GM04504 (cell line): Measurements from ENCODE around the gene NCDN.

Experiments used
- DNase-seq: peaks from one replicate; pipeline ENCODE4 v3.0.0-alpha.2; 2012; ENCODE audit warnings: low read depth

NCDN gene

DNA sequence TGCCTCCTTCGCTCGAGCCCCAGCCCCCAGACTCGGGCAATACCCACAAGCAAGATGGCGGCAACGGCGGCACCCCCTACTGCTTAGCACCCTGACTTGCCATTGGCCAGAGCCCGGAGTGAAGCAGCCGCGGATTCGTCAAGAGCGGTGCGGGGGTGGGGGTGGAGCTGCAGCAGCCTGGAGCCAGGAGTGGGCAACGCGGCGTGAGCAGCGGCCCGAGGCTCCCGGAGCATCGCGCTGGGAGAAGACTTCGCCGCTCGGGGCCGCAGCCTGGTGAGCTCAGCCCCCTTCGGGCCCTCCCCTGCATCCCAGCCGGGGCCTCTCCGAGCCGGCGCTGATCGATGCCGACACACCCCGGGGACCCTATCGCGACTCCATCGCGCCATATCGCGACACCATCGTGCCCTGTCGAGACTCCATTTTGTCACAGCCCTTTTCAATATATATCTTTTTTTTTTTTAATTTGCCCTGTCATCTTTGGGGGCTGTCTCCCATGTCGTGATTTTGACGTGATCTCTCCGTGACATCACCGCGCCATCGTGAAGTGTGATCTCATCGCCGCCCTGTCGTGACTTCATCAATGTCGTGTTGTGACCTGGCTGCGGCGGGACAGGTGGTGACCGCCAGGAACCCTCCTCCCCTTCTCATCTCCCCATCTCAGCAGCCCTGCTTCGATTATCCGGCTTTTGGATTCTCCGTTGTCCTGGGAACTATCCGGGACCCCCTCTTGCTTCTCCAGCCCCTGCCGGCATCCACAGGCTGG, at the start of gene NCDN:
NCDN (plus strand) TSS at position 189 of the 763 bp plus-strand sequence; CDS start at position 581, 392 bp downstream.
- peak; percentile 93 for DNase-seq

DNA sequence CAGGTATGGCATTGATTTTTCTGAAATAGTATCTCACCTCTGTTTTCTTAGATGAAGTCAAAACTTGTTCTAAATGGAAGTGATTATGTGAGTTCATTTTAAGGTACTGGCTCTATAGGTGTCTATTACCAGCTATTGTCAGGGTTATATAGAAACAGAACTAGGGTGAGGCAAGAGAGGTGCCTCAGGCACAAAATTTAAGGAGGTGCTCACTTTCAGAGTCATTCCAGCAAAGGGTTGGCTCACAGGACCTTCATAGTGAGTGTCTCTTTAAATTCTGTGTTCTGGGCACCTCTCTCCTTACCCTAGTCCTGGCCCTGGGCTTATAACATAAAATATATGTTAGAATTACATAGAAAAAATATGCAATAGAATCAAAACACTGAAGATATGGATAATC, 49.7 kb upstream of the NCDN start:
- no peak for DNase-seq

DNA sequence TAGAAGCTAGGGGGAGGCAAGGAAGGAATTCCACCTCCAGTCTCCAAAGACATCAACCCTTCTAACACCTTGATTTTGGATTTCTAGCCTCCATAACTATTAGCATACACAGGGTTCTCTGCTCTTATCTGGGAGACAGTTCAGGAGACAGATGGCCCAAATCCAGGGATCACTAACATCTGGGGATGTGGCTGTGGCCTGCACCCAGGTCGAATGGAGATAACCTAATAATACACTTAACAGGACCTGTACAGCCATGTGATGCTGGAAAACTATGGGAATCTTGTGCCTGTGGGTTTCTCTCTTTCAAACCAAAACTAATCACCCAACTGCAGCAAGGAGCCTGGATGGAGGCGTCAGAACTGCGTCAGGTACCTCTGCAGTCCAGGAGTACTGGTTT, 48.0 kb upstream of the NCDN start:
- DNase-seq: no peak

DNA sequence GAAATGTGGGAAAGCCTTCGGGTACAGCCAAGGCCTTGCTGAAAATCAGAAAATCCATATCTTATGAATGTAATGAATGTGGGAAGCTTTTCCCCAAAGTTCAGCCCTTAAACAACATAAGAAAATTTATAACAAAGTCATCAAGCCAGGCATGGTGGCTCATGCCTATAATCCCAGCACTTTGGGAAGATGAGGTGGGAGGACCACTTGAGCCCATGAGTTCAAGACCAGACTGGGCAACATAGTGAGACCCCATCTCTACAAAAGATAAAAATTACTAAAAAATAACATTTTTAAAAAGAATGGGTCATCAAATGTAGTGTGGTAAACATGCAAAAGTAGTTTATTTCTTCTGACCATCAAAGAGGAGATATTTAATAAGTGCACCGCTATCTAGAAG, 46.3 kb upstream of the NCDN start:
- no peak for DNase-seq

DNA sequence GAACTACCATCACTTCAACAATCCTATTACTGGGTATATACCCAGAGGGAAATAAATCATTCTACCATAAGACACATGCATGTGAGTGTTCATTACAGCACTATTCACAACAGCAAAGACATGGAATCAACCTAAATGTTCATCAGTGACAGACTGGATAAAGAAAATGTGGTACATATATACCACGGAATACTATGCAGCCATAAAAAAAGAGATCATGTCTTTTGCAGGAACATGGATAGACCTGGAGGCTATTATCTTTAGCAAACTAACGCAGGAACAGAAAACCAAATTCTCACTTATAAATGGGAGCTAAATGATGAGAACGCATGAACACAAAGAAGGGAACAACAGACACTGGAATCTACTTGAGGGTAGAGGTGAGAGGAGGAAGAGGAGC, 39.4 kb upstream of the NCDN start:
- DNase-seq: no peak

DNA sequence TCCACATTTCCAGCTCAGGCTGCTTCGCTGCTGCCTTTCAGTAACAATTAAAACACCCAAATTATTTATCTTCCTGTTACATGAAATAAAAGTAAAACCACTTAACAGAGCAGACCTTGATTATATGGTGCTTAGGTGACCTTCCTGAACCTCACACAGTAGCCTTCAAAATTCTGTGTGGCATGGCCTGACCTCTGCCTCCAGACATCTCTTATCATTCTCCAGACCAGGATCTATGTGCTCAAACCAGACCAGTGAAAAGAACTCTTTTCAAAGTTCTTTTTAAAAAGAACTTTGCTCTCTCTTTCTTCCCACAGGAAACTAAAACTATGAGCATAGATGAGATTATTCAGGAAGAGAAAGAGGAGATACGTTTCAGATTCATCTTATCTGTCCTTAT, 38.2 kb upstream of the NCDN start:
- no peak for DNase-seq

GRCh38 chr1:35524106-35524505, 33.5 kb upstream of the NCDN start:
- no peak for DNase-seq

- no peak for DNase-seq
Observed at GRCh38 chr1:35530168-35530567, 27.4 kb upstream of the NCDN start.

DNA sequence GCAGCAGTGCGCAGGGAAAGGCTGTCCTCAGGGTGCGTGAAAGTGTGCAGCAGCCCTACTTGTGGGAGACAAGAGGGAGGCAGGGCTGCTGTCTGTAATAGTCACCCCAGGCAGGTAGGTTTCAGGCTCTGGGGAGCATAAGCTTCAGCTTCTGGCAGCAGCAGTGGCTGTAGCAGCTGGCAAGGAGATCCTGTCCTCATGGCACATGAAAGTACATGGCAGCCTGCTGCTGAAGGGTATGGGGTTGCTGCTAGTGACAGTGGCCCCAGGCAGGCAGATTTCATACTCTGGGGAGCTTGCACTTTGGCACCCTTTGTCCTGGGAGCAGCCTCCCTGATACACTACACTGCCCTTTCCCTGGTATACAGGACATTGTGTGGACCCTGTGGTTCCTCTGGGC, 26.7 kb upstream of the NCDN start:
- DNase-seq: no peak

GRCh38 chr1:35531368-35531767, 26.2 kb upstream of the NCDN start:
- DNase-seq: no peak

- DNase-seq: no peak
Observed at GRCh38 chr1:35532497-35533223, 24.9 kb upstream of the NCDN start.

GRCh38 chr1:35533586-35533985, 24.0 kb upstream of the NCDN start:
- DNase-seq: no peak

GRCh38 chr1:35535243-35535642, 22.4 kb upstream of the NCDN start:
- no peak for DNase-seq

DNA sequence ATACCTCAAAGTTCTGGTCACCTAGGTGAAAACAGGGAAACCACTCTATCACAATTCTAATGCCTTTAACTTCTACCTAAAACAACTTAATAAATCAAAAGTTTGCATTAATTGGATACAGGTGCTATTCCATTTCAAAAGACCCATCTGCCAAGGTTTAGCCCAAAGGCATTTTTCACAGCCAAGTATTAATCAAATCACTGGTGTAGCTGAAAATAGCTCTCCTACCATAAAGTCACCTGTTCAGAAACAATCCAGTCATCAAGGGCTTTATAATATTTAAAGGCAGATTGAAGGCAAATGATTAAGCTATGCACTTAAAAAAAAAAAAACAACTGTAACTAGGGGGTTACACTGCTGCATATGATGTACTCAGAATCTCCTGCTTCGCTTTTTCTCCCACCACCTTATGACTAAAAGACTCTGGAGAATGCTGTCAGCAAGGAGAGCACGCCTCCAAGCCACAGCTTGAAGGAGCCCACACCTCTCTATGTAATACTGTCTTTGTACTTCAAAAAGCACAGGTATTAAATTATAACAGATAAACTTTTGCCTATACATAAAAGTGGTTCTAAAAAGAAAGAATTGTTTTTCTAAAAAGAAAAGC, 20.9 kb upstream of the NCDN start:
- no peak for DNase-seq

GRCh38 chr1:35537806-35538205, 19.8 kb upstream of the NCDN start:
- no peak for DNase-seq

DNA sequence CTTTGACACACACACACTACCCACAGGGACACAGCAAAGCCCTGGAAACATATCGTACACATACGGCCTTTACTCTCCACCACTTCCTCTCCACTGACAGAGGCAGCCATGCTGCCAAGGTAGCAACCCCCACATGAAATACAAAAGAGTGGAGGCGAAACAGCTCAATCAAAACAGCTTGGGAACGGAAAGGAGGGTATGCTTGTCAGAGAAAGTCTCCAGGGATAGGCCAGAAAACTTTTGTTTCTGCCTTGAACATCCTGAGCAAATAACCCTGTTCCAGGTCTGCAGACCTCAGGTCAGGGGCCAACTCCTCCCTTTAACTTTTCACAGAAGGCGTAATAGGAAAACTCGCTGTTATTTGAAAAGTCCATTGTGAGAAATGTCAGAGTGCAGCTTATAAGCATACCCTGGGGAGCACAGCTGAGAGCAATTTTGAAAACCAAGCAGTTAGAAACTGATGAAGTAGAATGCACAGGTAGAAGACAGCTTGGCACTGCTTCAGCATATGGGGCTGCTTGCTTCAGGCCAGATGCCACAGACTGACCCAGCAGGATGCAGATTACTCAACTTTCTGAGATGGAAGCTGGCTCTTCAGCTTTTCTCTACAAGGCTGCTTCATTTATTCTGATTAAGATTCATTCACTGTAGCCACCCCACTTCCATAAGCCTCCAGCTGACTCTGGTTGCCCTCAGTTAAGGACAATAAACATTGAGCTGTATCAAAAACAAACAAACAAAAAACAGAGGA, 18.4 kb upstream of the NCDN start:
- DNase-seq: no peak

DNA sequence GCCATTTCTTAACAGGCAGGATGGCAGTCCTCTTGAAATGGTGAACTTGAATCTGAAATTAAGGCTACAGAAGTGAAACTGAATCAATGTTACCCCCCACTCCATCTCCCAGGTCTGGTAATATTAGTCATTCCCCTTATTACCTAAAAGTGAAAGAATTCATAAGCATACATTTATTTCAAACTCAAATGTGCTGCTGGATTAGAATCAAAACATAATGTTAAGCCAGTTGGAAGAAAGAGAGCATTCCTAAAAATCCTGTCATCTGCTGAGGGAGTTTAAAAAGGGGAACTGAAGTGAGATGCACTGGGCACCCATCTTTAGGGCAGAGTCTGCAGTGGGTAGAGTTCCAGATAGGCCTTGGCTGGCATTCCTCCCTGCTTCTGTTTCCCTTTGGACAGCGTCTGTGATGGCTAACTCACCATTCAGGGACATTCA, 17.8 kb upstream of the NCDN start:
- DNase-seq: no peak

DNA sequence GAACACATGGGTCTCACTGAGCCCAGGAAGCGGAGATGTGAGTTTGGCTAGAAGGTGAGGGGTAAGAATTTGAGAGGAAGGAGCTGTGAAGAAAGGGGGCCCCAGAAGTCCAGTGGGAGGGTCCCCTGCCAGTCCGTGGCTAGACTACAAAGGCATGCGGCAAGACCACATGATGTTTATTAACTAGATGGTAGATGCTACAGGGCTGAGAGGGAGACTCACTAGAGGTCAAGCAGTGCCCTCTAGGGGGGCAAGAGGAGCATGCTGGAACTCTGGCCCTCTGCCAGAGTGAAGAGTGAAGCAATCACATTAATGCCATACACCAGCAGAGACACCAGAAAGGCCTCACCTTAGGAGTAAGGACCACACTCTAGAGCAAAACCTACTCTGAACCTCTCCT, 12.6 kb upstream of the NCDN start:
- DNase-seq: no peak

DNA sequence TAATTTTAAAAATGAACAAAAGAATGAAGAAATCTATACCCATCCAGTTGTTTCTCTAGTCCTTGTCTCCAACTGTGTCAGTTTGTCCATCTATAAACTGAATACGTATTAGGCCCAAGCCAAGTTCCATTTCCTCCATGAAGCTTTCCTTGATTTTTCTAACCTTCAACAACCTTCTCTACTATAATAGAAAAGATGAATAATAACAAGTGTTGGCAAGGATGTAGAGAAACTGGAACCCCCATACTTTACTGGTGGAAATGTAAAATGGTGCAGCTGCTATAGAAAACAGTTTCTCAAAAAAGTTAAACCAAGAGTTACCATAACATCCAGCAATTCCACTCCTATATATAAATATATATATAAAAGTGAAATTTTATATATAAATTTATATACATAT, 11.0 kb upstream of the NCDN start:
- DNase-seq: no peak

GRCh38 chr1:35553851-35554250, 3.7 kb upstream of the NCDN start:
- DNase-seq: no peak

DNA sequence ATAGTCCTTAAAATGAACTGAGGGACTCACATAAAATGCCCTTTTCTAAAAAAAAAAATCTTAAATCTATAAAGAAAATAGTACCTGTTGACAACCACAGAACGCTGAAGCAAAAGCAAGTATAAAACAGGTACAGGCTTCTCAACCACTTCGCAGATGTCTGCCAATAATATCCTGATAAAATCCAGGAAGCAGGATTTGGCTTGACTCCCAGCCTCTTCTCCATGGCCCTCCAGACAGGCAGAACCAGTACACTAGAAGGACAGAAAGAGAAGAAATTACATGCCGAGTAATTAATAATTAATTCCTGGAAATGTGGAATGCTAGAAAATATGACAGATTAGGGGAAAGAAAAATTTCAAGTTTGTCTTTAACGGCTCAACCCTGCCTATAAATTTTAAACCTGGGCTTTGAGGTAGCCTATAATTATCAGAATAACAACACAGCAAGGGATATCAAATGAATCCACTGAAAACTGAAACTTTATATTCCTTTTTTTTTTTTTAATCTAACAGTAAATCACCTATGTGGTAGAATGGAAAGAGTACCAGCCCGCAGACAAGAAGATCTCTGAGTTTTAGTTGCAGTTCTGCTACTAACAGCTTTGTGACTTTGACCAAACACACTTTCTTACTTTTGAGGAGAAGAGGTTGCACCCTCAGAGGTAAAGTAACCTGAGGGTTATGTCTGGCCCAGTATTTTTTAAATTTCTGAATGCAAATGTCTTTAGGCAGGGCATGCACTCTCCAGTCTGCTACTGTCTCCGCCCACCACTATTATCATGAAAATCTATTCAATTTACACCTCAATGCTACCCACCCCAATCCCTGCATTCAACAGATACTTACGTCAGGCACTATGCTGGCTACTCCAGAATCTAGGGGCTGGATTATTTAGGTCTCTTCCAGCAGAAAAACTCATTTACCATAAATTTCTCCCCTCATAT, 3.1 kb upstream of the NCDN start:
- DNase-seq: no peak
